Measurements from ENCODE around the gene MB21D2. TPM values are rescaled to one million over a fixed set of nuclear protein-coding genes. Genes with fewer than 3 reads are reported as not detected.

The MB21D2 gene
- total and polyA plus RNA-seq, 7 donors = 1.2 to 7.8 (median 5.8) TPM

GRCh38 chr3:192747145-192747544 is 170.5 kb downstream of the MB21D2 start:
- Histone ChIP-seq H3K4me3 (no peak overlapping the region), H3K27me3 (no peaks in the 10 kb centered on the region), H3K9me3 (no peaks in the 10 kb centered on the region), H3K4me1 (no peaks in the 10 kb centered on the region), H3K27ac (no peak overlapping the region), H3K36me3 (no peaks in the 10 kb centered on the region)
- DNase-seq = no peak
- intact Hi-C loops (cut with DNase I) = no loop called here
- TF ChIP-seq, protein P1, sequence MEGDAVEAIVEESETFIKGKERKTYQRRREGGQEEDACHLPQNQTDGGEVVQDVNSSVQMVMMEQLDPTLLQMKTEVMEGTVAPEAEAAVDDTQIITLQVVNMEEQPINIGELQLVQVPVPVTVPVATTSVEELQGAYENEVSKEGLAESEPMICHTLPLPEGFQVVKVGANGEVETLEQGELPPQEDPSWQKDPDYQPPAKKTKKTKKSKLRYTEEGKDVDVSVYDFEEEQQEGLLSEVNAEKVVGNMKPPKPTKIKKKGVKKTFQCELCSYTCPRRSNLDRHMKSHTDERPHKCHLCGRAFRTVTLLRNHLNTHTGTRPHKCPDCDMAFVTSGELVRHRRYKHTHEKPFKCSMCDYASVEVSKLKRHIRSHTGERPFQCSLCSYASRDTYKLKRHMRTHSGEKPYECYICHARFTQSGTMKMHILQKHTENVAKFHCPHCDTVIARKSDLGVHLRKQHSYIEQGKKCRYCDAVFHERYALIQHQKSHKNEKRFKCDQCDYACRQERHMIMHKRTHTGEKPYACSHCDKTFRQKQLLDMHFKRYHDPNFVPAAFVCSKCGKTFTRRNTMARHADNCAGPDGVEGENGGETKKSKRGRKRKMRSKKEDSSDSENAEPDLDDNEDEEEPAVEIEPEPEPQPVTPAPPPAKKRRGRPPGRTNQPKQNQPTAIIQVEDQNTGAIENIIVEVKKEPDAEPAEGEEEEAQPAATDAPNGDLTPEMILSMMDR (IDR thresholded peaks at IDR 0.05) = no peak
- TF ChIP-seq POLR2AphosphoS5 (IDR thresholded peaks at IDR 0.05) = no peak
- no peak for TF ChIP-seq POLR2A (IDR thresholded peaks at IDR 0.05)
- TF ChIP-seq EP300 (IDR thresholded peaks at IDR 0.05) = no peak
- WGBS, 2 donors = 66 to 72% methylated on average over 1 of the region's 1 CpG

Other genes starting within 250 kb of the MB21D2 start
- gene FGF12, start 190.3 kb downstream of the MB21D2 start, total RNA-seq = 1 to 10 TPM; 1.8 to 7.8 (median 2.7) TPM
- gene FGF12, start 190.3 kb downstream of the MB21D2 start, polyA plus RNA-seq = 1 to 10 TPM in 1 of 3 donors, under 1 TPM in 2; 0.32 to 1.2 (median 0.60) TPM